Activated CD4-positive, alpha-beta T cell treated with anti-CD3 and anti-CD28 coated beads, Interleukin-2, amount 10 ng/mL, durations not matched to agents 7 days and 5 days (primary cell): ENCODE results near the gene CDX2. TPM values are rescaled to one million over a fixed set of nuclear protein-coding genes. Genes with fewer than 3 reads are reported as not detected.

Experiments used
- CTCF ChIA-PET: fragments of 350-600 bp; sonication (Branson Sonifier 250); formaldehyde crosslinking; loops from one replicate; lab custom pipeline; 2021; ENCODE audit warnings: antibody characterized with exemption; lab: Charles Lee
- POLR2A ChIA-PET: fragments of 350-600 bp; sonication (Branson Sonifier 250); formaldehyde crosslinking; loops from one replicate; lab custom pipeline; 2021; ENCODE audit warnings: antibody characterized with exemption; lab: Charles Lee
- DNase-seq: peaks from one replicate; pipeline ENCODE4 v3.0.0-alpha.2; 2020
- H3K27ac Mint-ChIP-seq: one replicate; pipeline ENCODE4 v1.8.0; 2021; ENCODE audit warnings: mild to moderate bottlenecking, moderate library complexity, mixed read lengths
- H3K27me3 Mint-ChIP-seq: one replicate; pipeline ENCODE4 v1.8.0; 2021; ENCODE audit warnings: mixed read lengths
- H3K36me3 Mint-ChIP-seq: one replicate; pipeline ENCODE4 v1.8.0; 2021; ENCODE audit warnings: low read depth, mixed read lengths
- H3K4me1 Mint-ChIP-seq: one replicate; pipeline ENCODE4 v1.8.0; 2021; ENCODE audit warnings: mixed read lengths
- H3K4me3 Mint-ChIP-seq: one replicate; pipeline ENCODE4 v1.8.0; 2021; ENCODE audit warnings: mild to moderate bottlenecking, moderate library complexity, mixed read lengths
- H3K9me3 Mint-ChIP-seq: one replicate; pipeline ENCODE4 v1.8.0; 2021; ENCODE audit warnings: mixed read lengths
- total RNA-seq, 2 experiments: library from RNA; stranded (reverse); gene quantifications; one replicate each; pipeline ENCODE4 v1.2.3, GENCODE V29; 2021

CDX2 gene
- total RNA-seq, 2 experiments from 2014 or later = not detected

DNA sequence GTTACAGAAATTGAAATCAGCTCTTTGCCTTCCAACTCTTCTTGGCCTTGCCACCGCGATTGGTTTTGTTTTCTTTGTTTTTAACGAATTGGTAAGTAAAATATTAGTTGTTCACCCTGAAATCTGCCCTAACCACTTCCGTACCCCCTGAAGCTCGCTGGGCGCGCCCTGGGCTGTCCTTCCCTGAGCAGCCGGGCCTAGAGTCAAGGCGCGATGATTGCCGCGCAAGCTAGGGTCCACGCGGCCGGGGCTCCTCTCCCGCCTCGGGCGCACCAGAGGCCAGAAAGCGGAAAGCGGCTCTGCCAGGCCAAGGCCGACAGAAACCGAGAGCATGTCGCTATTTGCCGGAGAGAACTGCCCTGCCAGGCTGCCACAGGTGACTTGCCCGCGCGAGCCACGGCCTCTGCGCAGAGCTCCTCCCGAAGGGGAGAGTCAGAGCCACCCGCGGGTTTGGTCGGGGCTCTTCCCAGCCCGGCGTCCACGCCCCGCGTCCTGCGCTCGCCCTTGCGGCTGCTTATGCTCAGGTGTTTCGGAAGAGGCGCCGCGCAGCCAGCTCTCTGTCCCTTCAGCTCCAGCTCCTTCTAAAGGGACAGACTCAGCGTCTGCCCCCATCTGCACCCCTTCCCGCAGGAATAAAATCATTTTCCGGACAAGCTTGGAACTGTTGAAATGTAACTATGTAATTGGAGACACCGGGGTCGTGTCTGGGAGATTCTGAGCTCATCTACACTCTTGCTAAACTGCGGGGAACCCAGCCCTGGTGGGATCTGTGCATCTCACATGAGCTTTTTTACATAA lies 6.6 kb upstream of the CDX2 start:
- POLR2A ChIA-PET = interaction anchor here (0.5 to 0.6 kb wide), 2 partner anchors 17 to 1410 kb away, joined by 3 read pairs; no protein-coding TSS in a partner anchor
- Mint-ChIP-seq H3K4me3 (no peak overlapping the region), H3K4me1 (peaks cover 9% of the 10 kb centered on the region)

DNA sequence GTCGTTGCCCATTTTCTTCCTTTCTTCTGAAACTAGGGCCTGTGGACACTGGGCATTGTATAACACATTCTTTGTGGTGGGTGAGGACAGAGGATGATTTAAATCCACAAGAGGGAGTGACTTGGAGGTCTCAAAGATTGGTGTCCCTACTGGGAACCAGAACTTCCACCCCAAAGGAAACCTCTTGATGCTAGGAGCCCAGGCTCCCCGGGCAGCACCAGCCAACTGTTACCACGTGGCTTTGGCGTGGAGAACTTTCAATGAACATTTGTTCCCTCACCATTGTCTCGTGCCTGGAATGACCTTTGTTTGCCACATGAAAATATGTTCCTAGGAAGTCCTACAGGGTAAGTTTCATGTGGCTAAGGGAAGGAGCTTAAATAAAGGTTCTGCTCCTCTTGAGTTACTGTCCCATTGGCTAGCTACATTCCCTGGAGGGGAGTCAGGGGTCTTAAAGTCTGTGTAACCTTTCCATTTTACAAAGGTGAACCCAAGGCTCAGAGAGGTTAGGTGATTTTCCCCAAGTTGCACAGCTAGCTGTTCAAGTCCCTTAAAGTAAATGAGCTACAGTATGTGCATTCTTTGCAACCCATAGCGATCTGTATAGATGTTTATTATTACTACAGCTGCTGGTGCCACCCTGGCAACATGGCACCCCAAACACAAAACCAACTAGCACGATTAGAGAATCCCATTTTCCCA lies 5.0 kb upstream of the CDX2 start:
- H3K4me1 Mint-ChIP-seq = peaks cover 8% of the 10 kb centered on the region
- DNase-seq = no peak
- ChIA-PET CTCF (interaction anchor here (0.5 kb wide), 1 partner anchor 12 kb away, joined by 3 read pairs; no protein-coding TSS in a partner anchor), POLR2A (no interaction called here)
- peaks cover 87% of the 10 kb centered on the region for H3K27me3 Mint-ChIP-seq
- H3K9me3 Mint-ChIP-seq = no peaks in the 10 kb centered on the region
- no peaks in the 10 kb centered on the region for H3K36me3 Mint-ChIP-seq
- H3K27ac Mint-ChIP-seq = no peak overlapping the region
- no peak overlapping the region for H3K4me3 Mint-ChIP-seq

More for the DNA sequence above, 6.6 kb upstream of the CDX2 start:
- H3K9me3 Mint-ChIP-seq = no peaks in the 10 kb centered on the region
- H3K27ac Mint-ChIP-seq = peak overlapping the region; percentile 46
- CTCF ChIA-PET = interaction anchor here (0.7 to 2.0 kb wide), 6 partner anchors 9 to 150 kb away, joined by 3 to 7 read pairs (median 5); partner anchors contain the start of gene PDX1
- H3K36me3 Mint-ChIP-seq = no peaks in the 10 kb centered on the region
- peaks cover 84% of the 10 kb centered on the region for H3K27me3 Mint-ChIP-seq
- no peak for DNase-seq

DNA sequence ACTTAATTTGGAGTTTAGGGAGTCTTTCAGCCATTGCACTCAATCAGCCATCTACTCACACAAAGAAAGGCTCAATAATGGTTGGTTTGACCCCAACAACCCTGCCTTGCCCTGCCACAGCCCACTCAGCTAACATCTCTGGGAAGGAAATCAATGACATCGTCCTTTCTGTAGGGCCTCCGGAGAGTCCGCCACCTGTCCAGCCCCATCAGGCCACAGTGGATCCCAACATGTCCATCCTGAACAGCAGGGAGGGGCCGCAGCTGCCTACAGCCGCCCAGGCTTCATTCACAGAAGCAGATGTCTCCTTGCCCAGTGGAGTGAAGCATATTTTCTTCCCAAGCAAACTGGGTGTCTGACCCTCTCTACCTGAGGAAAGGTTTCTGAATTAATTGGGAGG lies 4.2 kb upstream of the CDX2 start:
- Mint-ChIP-seq H3K4me3 (no peak overlapping the region), H3K4me1 (peaks cover 9% of the 10 kb centered on the region), H3K27me3 (peaks cover 83% of the 10 kb centered on the region), H3K27ac (no peak overlapping the region), H3K36me3 (no peaks in the 10 kb centered on the region), H3K9me3 (no peaks in the 10 kb centered on the region)
- POLR2A ChIA-PET = no interaction called here
- no peak for DNase-seq
- CTCF ChIA-PET = interaction anchor here (0.7 kb wide), 1 partner anchor 146 kb away, joined by 3 read pairs; no protein-coding TSS in a partner anchor

DNA sequence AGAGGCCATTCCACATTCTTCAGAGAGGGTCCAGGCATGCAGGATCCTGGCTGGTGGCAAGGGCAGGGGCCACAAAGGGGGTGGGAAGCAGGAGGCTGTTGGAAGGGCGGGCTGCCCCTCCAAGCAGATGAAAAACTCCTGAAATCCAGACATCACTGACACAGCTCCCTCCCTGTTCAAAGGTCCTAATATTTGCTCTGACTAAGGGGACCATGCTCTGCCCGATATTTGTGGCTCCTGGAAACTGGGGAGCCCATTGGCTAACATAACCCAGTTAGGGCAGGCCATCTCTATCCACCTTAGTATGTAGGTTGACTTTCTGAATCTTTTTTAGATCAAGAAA lies 3.3 kb upstream of the CDX2 start:
- Mint-ChIP-seq H3K27ac (no peak overlapping the region), H3K36me3 (no peaks in the 10 kb centered on the region), H3K27me3 (peaks cover 86% of the 10 kb centered on the region), H3K4me1 (peaks cover 8% of the 10 kb centered on the region), H3K4me3 (no peak overlapping the region), H3K9me3 (no peaks in the 10 kb centered on the region)
- ChIA-PET CTCF (interaction anchor here (1.0 kb wide), 1 partner anchor 19 kb away, joined by 3 read pairs; no protein-coding TSS in a partner anchor), POLR2A (no interaction called here)
- DNase-seq = no peak

DNA sequence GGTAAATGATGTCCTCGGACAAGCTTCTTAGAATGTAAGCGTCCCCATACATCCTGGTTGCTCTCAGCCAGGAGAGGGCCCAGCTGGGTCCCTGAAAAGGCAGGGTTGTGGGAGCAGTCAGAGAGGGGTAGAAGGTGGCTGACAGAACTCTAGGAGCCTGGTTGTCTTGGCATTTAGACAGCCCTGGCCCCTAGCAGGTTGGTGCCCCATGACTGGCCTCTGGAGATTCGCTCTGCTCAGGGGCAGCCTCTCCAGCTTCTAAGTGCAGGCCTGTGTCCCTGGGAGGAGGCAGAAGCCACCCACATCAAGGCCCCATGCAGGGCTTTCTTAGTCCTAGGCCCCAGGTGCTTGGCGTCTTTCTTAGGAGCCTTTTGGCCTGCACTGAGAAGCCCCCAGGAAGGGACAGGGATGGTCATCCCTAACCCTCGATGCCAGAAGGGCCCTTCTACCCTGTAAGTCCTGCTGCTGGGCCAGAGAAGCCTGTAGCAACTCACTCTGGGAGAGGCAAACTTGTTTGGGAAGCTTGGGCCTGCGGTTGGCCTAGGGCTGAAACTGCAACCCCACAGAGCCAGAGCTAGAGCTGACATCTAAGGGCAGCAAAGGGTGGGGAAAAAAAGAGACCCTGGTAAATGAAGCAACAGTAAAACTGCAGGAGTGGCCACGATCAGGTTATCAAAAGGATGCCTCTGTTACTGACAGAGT lies 2.8 kb upstream of the CDX2 start:
- Mint-ChIP-seq H3K9me3 (no peaks in the 10 kb centered on the region), H3K4me1 (peaks cover 8% of the 10 kb centered on the region), H3K36me3 (no peaks in the 10 kb centered on the region), H3K27ac (no peak overlapping the region), H3K27me3 (peaks cover 86% of the 10 kb centered on the region), H3K4me3 (no peak overlapping the region)
- no peak for DNase-seq
- POLR2A ChIA-PET = no interaction called here
- CTCF ChIA-PET = interaction anchor here (1.0 to 1.3 kb wide), 2 partner anchors 16 to 18 kb away, joined by 3 to 4 read pairs; no protein-coding TSS in a partner anchor

DNA sequence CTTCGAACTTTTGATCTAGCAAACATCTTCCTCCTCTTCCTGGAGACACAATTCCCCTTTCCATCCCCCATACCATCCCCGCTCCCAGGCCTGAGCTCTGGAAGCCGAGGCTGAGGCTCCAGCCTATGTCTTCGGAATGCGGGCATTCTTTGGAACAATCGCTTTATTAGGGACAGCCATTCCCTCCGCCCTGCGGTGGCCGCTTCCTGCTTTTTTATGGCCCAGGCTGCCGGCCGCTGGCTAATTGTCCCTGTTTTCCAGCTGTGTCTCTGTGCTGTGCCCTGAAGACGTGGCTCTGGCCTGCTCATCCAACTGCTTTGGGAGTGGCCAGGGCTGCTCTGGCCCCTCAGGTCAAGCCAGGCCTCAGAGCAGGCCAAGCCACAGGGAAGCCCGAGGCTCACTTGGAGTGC lies 2.1 kb upstream of the CDX2 start:
- CTCF ChIA-PET = interaction anchor here (1.3 kb wide), 1 partner anchor 15 kb away, joined by 4 read pairs; no protein-coding TSS in a partner anchor
- H3K36me3 Mint-ChIP-seq = no peaks in the 10 kb centered on the region
- peaks cover 86% of the 10 kb centered on the region for H3K27me3 Mint-ChIP-seq
- H3K27ac Mint-ChIP-seq = no peak overlapping the region
- POLR2A ChIA-PET = no interaction called here
- peaks cover 8% of the 10 kb centered on the region for H3K4me1 Mint-ChIP-seq
- H3K9me3 Mint-ChIP-seq = no peaks in the 10 kb centered on the region
- H3K4me3 Mint-ChIP-seq = no peak overlapping the region
- no peak for DNase-seq

DNA sequence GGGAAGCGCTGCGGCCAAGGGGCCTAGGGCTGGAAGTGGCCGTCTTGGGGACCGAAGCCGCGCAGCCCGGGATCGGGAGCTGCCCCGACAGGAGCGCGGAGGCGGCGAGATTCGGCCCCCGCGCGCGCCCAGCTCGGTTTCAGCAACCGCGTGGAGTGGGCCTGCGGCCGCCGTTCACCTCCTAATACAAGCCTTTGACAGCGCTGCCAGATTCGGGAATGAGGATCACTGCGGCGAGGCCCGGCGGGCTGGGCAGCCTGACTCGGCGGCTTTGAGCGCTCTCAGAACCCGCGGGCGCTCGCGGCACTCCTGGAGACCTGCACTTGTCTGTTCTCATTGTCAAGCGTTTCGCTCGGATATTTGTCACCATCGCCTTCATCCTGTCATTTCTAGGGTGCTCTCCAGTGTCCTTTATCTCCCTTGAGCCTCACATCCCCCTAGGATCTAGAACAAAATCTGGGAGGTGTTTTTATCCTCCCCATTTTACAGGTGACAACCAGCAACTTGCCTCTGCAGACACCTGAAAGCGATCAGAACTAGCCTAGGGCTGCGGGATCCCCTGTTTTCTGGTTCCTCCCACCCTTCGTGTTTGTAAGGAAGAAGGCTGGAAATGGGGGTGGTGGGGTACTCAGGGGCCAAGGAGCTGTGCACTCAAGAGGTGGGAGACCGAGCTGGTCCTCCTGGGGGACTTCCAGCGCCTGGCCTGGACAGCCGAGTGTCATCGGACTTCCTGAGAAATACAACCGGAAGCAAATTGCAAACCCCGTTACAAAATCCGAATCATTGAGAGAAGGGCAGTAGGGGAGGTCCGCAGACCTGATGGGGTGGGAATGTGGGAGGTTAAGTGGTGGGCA lies 1.5 kb upstream of the CDX2 start:
- peaks cover 86% of the 10 kb centered on the region for H3K27me3 Mint-ChIP-seq
- ChIA-PET CTCF (interaction anchor here (1.3 kb wide), 1 partner anchor 15 kb away, joined by 4 read pairs; no protein-coding TSS in a partner anchor), POLR2A (no interaction called here)
- H3K27ac Mint-ChIP-seq = no peak overlapping the region
- no peaks in the 10 kb centered on the region for H3K36me3 Mint-ChIP-seq
- H3K4me1 Mint-ChIP-seq = peaks cover 7% of the 10 kb centered on the region
- DNase-seq = no peak
- no peaks in the 10 kb centered on the region for H3K9me3 Mint-ChIP-seq
- no peak overlapping the region for H3K4me3 Mint-ChIP-seq

DNA sequence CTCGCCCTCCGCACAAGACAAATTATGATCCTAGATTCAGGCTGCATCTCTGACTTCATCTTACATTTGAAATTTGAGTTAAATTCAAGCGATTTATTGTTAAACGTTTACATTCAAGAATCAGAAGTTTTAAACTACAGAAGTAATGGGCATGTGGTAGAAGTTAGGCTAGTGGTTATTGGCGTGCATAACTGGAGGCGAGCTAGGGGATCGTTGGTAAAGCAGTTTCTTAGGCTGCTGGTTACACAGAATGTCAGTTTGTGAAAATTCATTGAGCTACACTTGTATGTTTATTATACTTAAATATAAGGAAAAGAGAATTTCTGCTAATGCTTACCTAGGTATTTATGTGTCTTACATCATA lies 733 bp upstream of the CDX2 start:
- Mint-ChIP-seq H3K9me3 (no peaks in the 10 kb centered on the region), H3K27ac (peak overlapping the region; percentile 2), H3K27me3 (peaks cover 86% of the 10 kb centered on the region), H3K4me1 (peaks cover 5% of the 10 kb centered on the region), H3K4me3 (no peak overlapping the region), H3K36me3 (no peaks in the 10 kb centered on the region)
- ChIA-PET CTCF (interaction anchor here (1.7 kb wide), 1 partner anchor 175 kb away, joined by 5 read pairs; no protein-coding TSS in a partner anchor), POLR2A (no interaction called here)
- DNase-seq = no peak

DNA sequence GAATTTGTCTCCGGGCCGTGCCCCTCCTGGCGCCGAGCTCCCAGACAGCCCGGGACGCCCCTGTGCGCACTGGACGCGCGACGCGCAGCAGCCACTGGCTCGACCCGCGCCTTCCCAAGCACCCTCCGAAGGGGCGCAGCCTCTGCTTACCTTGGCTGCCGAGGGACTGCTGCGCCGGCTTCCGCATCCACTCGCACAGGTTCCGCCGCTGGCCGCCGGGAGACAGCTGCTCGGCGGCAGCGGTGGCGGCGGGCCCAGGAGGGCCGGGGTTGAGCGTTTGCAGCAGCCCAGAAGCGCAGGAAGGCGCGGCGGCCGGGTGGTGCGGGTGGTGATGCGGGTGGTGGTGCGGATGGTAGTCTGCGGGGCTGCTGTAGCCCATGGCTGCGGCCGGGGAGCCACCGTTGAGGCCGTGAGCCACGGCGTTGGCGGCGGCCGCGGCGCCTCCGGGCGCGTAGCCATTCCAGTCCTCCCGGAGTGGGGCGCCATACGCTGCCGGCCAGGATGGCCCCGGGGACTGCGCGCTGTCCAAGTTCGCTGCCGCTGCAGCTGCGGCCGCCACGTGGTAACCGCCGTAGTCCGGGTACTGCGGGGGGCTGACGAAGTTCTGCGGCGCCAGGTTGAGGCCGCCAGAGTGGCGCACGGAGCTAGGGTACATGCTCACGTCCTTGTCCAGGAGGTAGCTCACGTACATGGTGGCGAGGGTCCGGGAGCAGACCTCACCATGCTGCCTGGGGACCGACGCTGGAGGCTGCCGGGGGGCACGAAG lies 616 bp downstream of the CDX2 start:
- no peak for DNase-seq
- Mint-ChIP-seq H3K4me1 (peaks cover 5% of the 10 kb centered on the region), H3K9me3 (no peaks in the 10 kb centered on the region), H3K27me3 (peaks cover 84% of the 10 kb centered on the region), H3K27ac (no peak overlapping the region), H3K36me3 (no peaks in the 10 kb centered on the region), H3K4me3 (no peak overlapping the region)
- CTCF ChIA-PET = interaction anchor here (1.7 to 2.0 kb wide), 2 partner anchors 142 to 174 kb away, joined by 5 to 6 read pairs; no protein-coding TSS in a partner anchor
- POLR2A ChIA-PET = no interaction called here

DNA sequence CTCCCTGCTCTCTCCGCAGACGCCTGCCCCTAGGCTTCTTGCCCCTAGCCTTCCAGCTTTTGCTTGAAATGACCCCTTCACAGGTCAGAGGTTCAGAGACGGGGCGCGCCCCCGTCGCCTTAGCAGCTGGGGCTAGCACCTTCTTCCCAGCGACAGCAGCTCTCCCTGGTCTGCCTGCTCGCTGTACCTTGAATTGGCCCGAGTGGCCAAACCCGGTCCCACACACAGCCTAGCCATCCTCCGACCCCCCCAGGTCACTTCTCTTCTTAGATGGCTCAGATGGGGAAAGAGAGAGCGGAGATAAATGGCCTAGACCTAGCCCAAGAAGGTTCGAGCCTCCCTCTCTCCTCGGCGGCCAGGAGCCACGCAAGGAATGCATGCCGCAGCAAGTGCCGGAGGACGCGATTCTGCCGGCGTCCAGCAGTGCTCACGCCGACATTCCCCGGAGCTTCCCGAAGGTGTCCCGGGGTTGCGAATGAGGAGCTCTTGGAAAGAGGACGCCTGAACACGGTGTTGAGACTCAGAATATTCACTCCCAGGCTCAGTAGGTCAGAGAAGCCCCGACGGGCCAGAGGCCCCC lies 1.3 kb downstream of the CDX2 start:
- Mint-ChIP-seq H3K27me3 (peaks cover 85% of the 10 kb centered on the region), H3K27ac (no peak overlapping the region), H3K4me1 (peaks cover 5% of the 10 kb centered on the region), H3K36me3 (no peaks in the 10 kb centered on the region), H3K4me3 (peak overlapping the region; percentile 30), H3K9me3 (no peaks in the 10 kb centered on the region)
- ChIA-PET POLR2A (no interaction called here), CTCF (interaction anchor here (0.6 to 2.0 kb wide), 2 partner anchors 61 to 141 kb away, joined by 4 to 6 read pairs; no protein-coding TSS in a partner anchor)
- no peak for DNase-seq

DNA sequence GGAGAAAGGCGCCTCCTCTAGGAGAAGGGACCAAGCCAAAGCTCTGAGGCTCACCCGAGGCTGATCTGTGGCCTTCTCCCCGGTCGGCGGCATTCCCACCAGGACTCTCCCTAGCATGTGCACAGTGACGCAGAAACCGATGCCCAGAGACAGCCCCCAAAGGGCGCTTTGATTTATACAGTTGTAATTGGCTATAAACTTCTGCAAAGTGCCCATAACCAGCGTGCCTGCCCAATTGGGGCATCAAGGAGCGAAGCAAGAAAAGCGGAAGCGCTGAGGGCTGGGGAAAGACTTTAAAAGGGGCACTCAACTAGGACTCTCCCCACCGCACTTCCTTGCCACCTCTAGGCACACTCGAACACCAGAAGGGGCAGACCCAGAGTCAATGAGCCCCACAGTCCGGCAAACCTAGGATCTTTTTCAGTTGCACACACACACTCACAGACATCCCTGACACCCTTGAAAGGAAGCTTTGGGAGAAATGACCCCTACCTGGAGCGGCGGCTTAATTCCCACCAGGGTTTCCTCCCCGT lies 1.8 kb downstream of the CDX2 start:
- no peak for DNase-seq
- Mint-ChIP-seq H3K4me1 (peaks cover 5% of the 10 kb centered on the region), H3K27ac (no peak overlapping the region), H3K36me3 (no peaks in the 10 kb centered on the region), H3K4me3 (peak overlapping the region; percentile 30), H3K27me3 (peaks cover 86% of the 10 kb centered on the region), H3K9me3 (no peaks in the 10 kb centered on the region)
- ChIA-PET POLR2A (no interaction called here), CTCF (interaction anchor here (0.6 to 2.0 kb wide), 3 partner anchors 9 to 141 kb away, joined by 3 to 6 read pairs (median 4); no protein-coding TSS in a partner anchor)
